H9 (cell line): ENCODE measurements around the gene CCDC9B. TPM values are rescaled to one million over a fixed set of nuclear protein-coding genes. Genes with fewer than 3 reads are reported as not detected.
A peak's percentile ranks its signal among the peaks of the same experiment; 100 is the strongest.

Source experiments
- DNase-seq: peaks from one replicate; pipeline ENCODE4 v3.0.0-alpha.2; 2017
- H2AFZ ChIP-seq: one replicate; pipeline ENCODE4 v1.6.1; 2013; ENCODE audit warnings: mild to moderate bottlenecking, low read length, control low read depth, moderate library complexity
- H2AK5ac ChIP-seq: 2 replicates; pipeline ENCODE4 v1.6.1; 2013; ENCODE audit warnings: low read length, control low read depth, mixed read lengths; ENCODE audit not compliant: insufficient read length
- H2BK120ac ChIP-seq: one replicate; pipeline ENCODE4 v1.6.1; 2013; ENCODE audit warnings: low read depth, mild to moderate bottlenecking, low read length, control low read depth, inconsistent platforms; ENCODE audit not compliant: poor library complexity, severe bottlenecking
- H2BK12ac ChIP-seq: 2 replicates; pipeline ENCODE4 v1.6.1; 2013; ENCODE audit warnings: low read length, control low read depth, mixed read lengths, low read depth; ENCODE audit not compliant: insufficient read length
- H2BK15ac ChIP-seq: 2 replicates; pipeline ENCODE4 v1.6.1; 2013; ENCODE audit warnings: low read depth, low read length, control low read depth
- H2BK20ac ChIP-seq: one replicate; pipeline ENCODE4 v1.6.1; 2013; ENCODE audit warnings: low read depth, mild to moderate bottlenecking, low read length, control low read depth, inconsistent platforms; ENCODE audit not compliant: poor library complexity, severe bottlenecking
- H2BK5ac ChIP-seq: 2 replicates; pipeline ENCODE4 v1.6.1; 2013; ENCODE audit warnings: low read length, control low read depth, mixed read lengths; ENCODE audit not compliant: insufficient read length
- H3K14ac ChIP-seq: 2 replicates; pipeline ENCODE4 v1.6.1; 2013; ENCODE audit warnings: low read length, control low read depth; ENCODE audit not compliant: insufficient read depth
- H3K18ac ChIP-seq: 2 replicates; pipeline ENCODE4 v1.6.1; 2013; ENCODE audit warnings: low read depth, mild to moderate bottlenecking, mixed read lengths, low read length, control low read depth; ENCODE audit not compliant: insufficient read length
- H3K23ac ChIP-seq: 2 replicates; pipeline ENCODE4 v1.6.1; 2013; ENCODE audit warnings: low read length, control low read depth, mixed read lengths, low read depth; ENCODE audit not compliant: insufficient read length
- H3K23me2 ChIP-seq: 2 replicates; pipeline ENCODE4 v1.6.1; 2013; ENCODE audit warnings: low read depth, mild to moderate bottlenecking, mixed read lengths, low read length, control low read depth; ENCODE audit not compliant: insufficient read length, poor library complexity, severe bottlenecking
- H3K27ac ChIP-seq: 2 replicates; pipeline ENCODE4 v1.5.1; 2013; ENCODE audit warnings: low read length, control low read depth, mixed read lengths, low read depth; ENCODE audit not compliant: insufficient read length
- H3K27me3 ChIP-seq: 2 replicates; pipeline ENCODE4 v1.6.1; 2013; ENCODE audit warnings: low read length, control low read depth, inconsistent platforms; ENCODE audit not compliant: insufficient read depth
- H3K4ac ChIP-seq: 2 replicates; pipeline ENCODE4 v1.6.1; 2013; ENCODE audit warnings: low read depth, mild to moderate bottlenecking, control low read depth, inconsistent platforms, low read length, moderate library complexity
- H3K4me1 ChIP-seq: 2 replicates; pipeline ENCODE4 v1.6.1; 2013; ENCODE audit warnings: low read length, control low read depth, inconsistent platforms; ENCODE audit not compliant: insufficient read depth
- H3K4me2 ChIP-seq: 2 replicates; pipeline ENCODE4 v1.6.1; 2013; ENCODE audit warnings: low read length, control low read depth, mixed read lengths; ENCODE audit not compliant: insufficient read length, insufficient read depth
- H3K56ac ChIP-seq: 2 replicates; pipeline ENCODE4 v1.6.1; 2013; ENCODE audit warnings: low read depth, mild to moderate bottlenecking, mixed read lengths, low read length, control low read depth; ENCODE audit not compliant: insufficient read length
- H3K79me1 ChIP-seq: 2 replicates; pipeline ENCODE4 v1.6.1; 2013; ENCODE audit warnings: low read depth, mild to moderate bottlenecking, moderate library complexity, low read length, control low read depth, inconsistent platforms; ENCODE audit not compliant: insufficient read depth, poor library complexity, severe bottlenecking
- H3K79me2 ChIP-seq: 2 replicates; pipeline ENCODE4 v1.6.1; 2013; ENCODE audit warnings: low read length, control low read depth, inconsistent platforms; ENCODE audit not compliant: insufficient read depth
- H3K9ac ChIP-seq: 2 replicates; pipeline ENCODE4 v1.6.1; 2013; ENCODE audit warnings: low read length, control low read depth, mixed read lengths; ENCODE audit not compliant: insufficient read length; ENCODE audit errors: extremely low read depth
- H3K9me3 ChIP-seq: one replicate; pipeline ENCODE4 v1.6.1; 2013; ENCODE audit warnings: low read depth, low read length, inconsistent platforms; ENCODE audit not compliant: control insufficient read depth
- H3T11ph ChIP-seq: one replicate; pipeline ENCODE4 v1.6.1; 2013; ENCODE audit warnings: mild to moderate bottlenecking, low read length, control low read depth, inconsistent platforms
- H4K20me1 ChIP-seq: one replicate; pipeline ENCODE4 v1.6.1; 2013; ENCODE audit not compliant: control insufficient read depth, insufficient read length, insufficient read depth
- H4K5ac ChIP-seq: 2 replicates; pipeline ENCODE4 v1.6.1; 2013; ENCODE audit warnings: low read depth, mild to moderate bottlenecking, mixed read lengths, low read length, control low read depth; ENCODE audit not compliant: insufficient read length
- H4K8ac ChIP-seq: replicated peaks from 2 replicates; pipeline ENCODE4 v1.6.1; 2013; ENCODE audit warnings: low read length, control low read depth, mixed read lengths, low read depth; ENCODE audit not compliant: insufficient read length
- H4K91ac ChIP-seq: 2 replicates; pipeline ENCODE4 v1.6.1; 2013; ENCODE audit warnings: low read depth, mild to moderate bottlenecking, moderate library complexity, mixed read lengths, low read length, control low read depth; ENCODE audit not compliant: insufficient read length
- H3K27ac Mint-ChIP-seq, 3 experiments: 2 replicates in 2 of 3; 3 replicates in 1 of 3; pipeline ENCODE4 v1.8.0; 2020 to 2021; ENCODE audit warnings: mixed read lengths in 3 of 3, mild to moderate bottlenecking in 1 of 3, moderate library complexity in 1 of 3
- H3K27me3 Mint-ChIP-seq: 2 replicates; pipeline ENCODE4 v1.8.0; 2021; ENCODE audit warnings: low read depth, mild to moderate bottlenecking, moderate library complexity, mixed read lengths
- H3K36me3 Mint-ChIP-seq, 3 experiments: 2 replicates in 2 of 3; 3 replicates in 1 of 3; pipeline ENCODE4 v1.8.0; 2020 to 2021; ENCODE audit warnings: low read depth in 3 of 3, mixed read lengths in 3 of 3; ENCODE audit not compliant: insufficient read depth in 1 of 3
- H3K4me1 Mint-ChIP-seq, 2 experiments: 2 replicates each; pipeline ENCODE4 v1.8.0; 2020; ENCODE audit warnings: mixed read lengths in 2 of 2
- H3K4me3 Mint-ChIP-seq, 2 experiments: 2 replicates in 1 of 2; 3 replicates in 1 of 2; pipeline ENCODE4 v1.8.0; 2020 to 2021; ENCODE audit warnings: mild to moderate bottlenecking in 2 of 2, mixed read lengths in 2 of 2, moderate library complexity in 1 of 2
- H3K9me3 Mint-ChIP-seq, 2 experiments: 2 replicates in 1 of 2; 3 replicates in 1 of 2; pipeline ENCODE4 v1.8.0; 2020; ENCODE audit warnings: mild to moderate bottlenecking in 2 of 2, mixed read lengths in 2 of 2, moderate library complexity in 1 of 2
- WGBS: extraction: QIAGEN DNeasy Blood & Tissue Kit; methylation state at CpG from one replicate; pipeline ENCODE4 v1.1.7; 2013; ENCODE audit warnings: missing lambda C conversion rate, low lambda C conversion rate, mixed read lengths; ENCODE audit not compliant: insufficient read length; ENCODE audit errors: extremely low coverage; 5-methylcytosine and 5-hydroxymethylcytosine counted together
- total RNA-seq: library from RNA; stranded (reverse); gene quantifications from 2 replicates; pipeline ENCODE4 v1.2.1, GENCODE V29; 2021
- TF ChIP-seq, protein P1 (sequence below): fragments of 200-600 bp; sonication (generic); conservative IDR thresholded peaks from 3 replicates; pipeline ENCODE4 v1.8.0; 2021; ENCODE audit warnings: antibody characterized with exemption, mild to moderate bottlenecking

CCDC9B gene
- total RNA-seq, 1 experiment from 2014 or later, result 0.48 TPM

- Mint-ChIP-seq H3K27ac (no peak overlapping the region), H3K9me3 (no peaks in the 10 kb centered on the region), H3K36me3 (no peaks in the 10 kb centered on the region), H3K4me1 (peaks cover 14 to 31% of the 10 kb centered on the region in 2 experiments), H3K27me3 (peaks cover 84% of the 10 kb centered on the region), H3K4me3 (peak overlapping the region; percentile 43 to 68; a peak in 4 of 5 replicates)
- no peak for DNase-seq
- H3K79me2 ChIP-seq, result no peaks in the 10 kb centered on the region
- no peak overlapping the region for H2BK12ac ChIP-seq
- peaks cover 8% of the 10 kb centered on the region for H3K23me2 ChIP-seq
- no peak overlapping the region for H4K91ac ChIP-seq
- H3T11ph ChIP-seq, result no peak overlapping the region
- H2AK5ac ChIP-seq, result no peak overlapping the region
- no CpG with 5 or more reads among the region's 12 CpGs for WGBS
- TF ChIP-seq, protein P1, sequence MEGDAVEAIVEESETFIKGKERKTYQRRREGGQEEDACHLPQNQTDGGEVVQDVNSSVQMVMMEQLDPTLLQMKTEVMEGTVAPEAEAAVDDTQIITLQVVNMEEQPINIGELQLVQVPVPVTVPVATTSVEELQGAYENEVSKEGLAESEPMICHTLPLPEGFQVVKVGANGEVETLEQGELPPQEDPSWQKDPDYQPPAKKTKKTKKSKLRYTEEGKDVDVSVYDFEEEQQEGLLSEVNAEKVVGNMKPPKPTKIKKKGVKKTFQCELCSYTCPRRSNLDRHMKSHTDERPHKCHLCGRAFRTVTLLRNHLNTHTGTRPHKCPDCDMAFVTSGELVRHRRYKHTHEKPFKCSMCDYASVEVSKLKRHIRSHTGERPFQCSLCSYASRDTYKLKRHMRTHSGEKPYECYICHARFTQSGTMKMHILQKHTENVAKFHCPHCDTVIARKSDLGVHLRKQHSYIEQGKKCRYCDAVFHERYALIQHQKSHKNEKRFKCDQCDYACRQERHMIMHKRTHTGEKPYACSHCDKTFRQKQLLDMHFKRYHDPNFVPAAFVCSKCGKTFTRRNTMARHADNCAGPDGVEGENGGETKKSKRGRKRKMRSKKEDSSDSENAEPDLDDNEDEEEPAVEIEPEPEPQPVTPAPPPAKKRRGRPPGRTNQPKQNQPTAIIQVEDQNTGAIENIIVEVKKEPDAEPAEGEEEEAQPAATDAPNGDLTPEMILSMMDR, result no peak
- no peak overlapping the region for H3K23ac ChIP-seq
- 0 out of 2 replicates have a peak overlapping the region, but pooled peaks have one; percentile 50 for H3K14ac ChIP-seq
- H2BK15ac ChIP-seq, result no peak overlapping the region
- no peaks in the 10 kb centered on the region for H3K9me3 ChIP-seq
- no peak overlapping the region for H4K5ac ChIP-seq
- no peak overlapping the region for H2BK5ac ChIP-seq
- peaks cover 5% of the 10 kb centered on the region for H3K4me1 ChIP-seq
- H3K56ac ChIP-seq, result no peak overlapping the region
- peak overlapping the region; percentile 43 for H3K4me2 ChIP-seq
- no peak overlapping the region for H3K4ac ChIP-seq
- H4K20me1 ChIP-seq, result no peaks in the 10 kb centered on the region
- peaks cover 13% of the 10 kb centered on the region; the same call in 1 of the 2 replicates for H3K27me3 ChIP-seq
- peak overlapping the region; percentile 46 for H3K18ac ChIP-seq
- no peaks in the 10 kb centered on the region for H3K79me1 ChIP-seq
- no peak overlapping the region for H2BK20ac ChIP-seq
- H4K8ac ChIP-seq, result no peak overlapping the region
- H3K9ac ChIP-seq, result no peak overlapping the region
- no peak overlapping the region for H3K27ac ChIP-seq
- no peak overlapping the region for H2BK120ac ChIP-seq
- H2AFZ ChIP-seq, result no peak overlapping the region
Observed at GRCh38 chr15:40290545-40290917, 50.2 kb downstream of the CCDC9B start.
